Right lobe of liver (tissue), 6 donors: ENCODE results near the gene C1orf232. TPM values are rescaled to one million over a fixed set of nuclear protein-coding genes. Genes with fewer than 3 reads are reported as not detected.

Experiments
- ATAC-seq, 4 donors: fragments of 200-7000 bp; cut with Tn5 transposase; one replicate each; pipeline ENCODE4 v1.9.1; 2020; ENCODE audit warnings: mild to moderate bottlenecking in 4 of 4, moderate library complexity in 4 of 4
- DNase-seq, 3 donors: peaks; one replicate each; pipeline ENCODE4 v3.0.0-alpha.2; 2020
- H3K27ac ChIP-seq, 3 donors: fragments of 200-600 bp; one replicate each; pipeline ENCODE4 v1.8.0; 2022
- H3K27me3 ChIP-seq, 2 donors: fragments of 200-600 bp; one replicate each; pipeline ENCODE4 v1.8.0; 2022
- H3K36me3 ChIP-seq, 4 donors: fragments of 200-600 bp; sonication (generic) in 1 of 4; one replicate each; pipeline versions ENCODE4 v1.5.1 to v1.8.0; 2017 to 2022; ENCODE audit warnings: control low read depth in 1 of 4
- H3K4me1 ChIP-seq, 4 donors: fragments of 200-600 bp; sonication (generic) in 1 of 4; one replicate each; pipeline versions ENCODE4 v1.5.1 to v1.8.0; 2017 to 2022; ENCODE audit warnings: control low read depth in 1 of 4
- H3K4me3 ChIP-seq, 3 donors: fragments of 200-600 bp; one replicate each; pipeline ENCODE4 v1.8.0; 2022
- H3K9me3 ChIP-seq, 4 donors: fragments of 200-600 bp; sonication (generic) in 1 of 4; one replicate each; pipeline versions ENCODE4 v1.5.1 to v1.8.0; 2017 to 2022; ENCODE audit warnings: control low read depth in 1 of 4
- CTCF ChIP-seq, 4 donors: fragments of 200-600 bp in 3 of 4; fragments of 450-650 bp in 1 of 4; IDR thresholded peaks; one replicate each; pipeline versions ENCODE4 v1.5.1 to v1.8.0; 2016 to 2022; ENCODE audit warnings: antibody characterized with exemption in 4 of 4, mild to moderate bottlenecking in 2 of 4
- POLR2A ChIP-seq: fragments of 450-650 bp; IDR thresholded peaks from one replicate; pipeline ENCODE4 v1.6.1; 2017; ENCODE audit warnings: antibody characterized with exemption, mild to moderate bottlenecking
- WGBS: methylation state at CpG from one replicate; pipeline ENCODE4 v1.1.6; 2018; ENCODE audit warnings: low coverage, low lambda C conversion rate; ENCODE audit not compliant: insufficient coverage; ENCODE audit errors: missing lambda C conversion rate; 5-methylcytosine and 5-hydroxymethylcytosine counted together
- intact Hi-C, 2 donors: fragments of 100-400 bp; cut with DNase I; formaldehyde crosslinking; loops; one replicate each; pipeline versions ENCODE4 v1.11.2 to v1.14.1; 2022
- total RNA-seq, 6 experiments: library from RNA; depleted of rRNA in 2 of 6; stranded (reverse); fragments of >200 nt in 2 of 6; fragmentation: NEBNext Ultra II Directional in 3 of 6; extraction: Animal tissue kit (Norgen Biotek cat#: 25700) in 3 of 6; gene quantifications; one replicate each; pipeline versions ENCODE4 v1.1.0 to v1.2.4, GENCODE V29; 2016 to 2023
- donor health status: DM: no; HTN: yes; CAD: no.
- donor health status: DM: no; HTN: no; CAD: no.
- donor health status: DM: no; HTN: no; CAD: no.
- donor health status: DM: no; HTN: yes; CAD: no.
- donor health status: DM: no; HTN: yes; CAD: no.

C1orf232 gene
- total RNA-seq, 6 experiments from 2014 or later, result not detected

GRCh38 chr1:26182383-26182696 is 13.6 kb upstream of the C1orf232 start:
- TF ChIP-seq POLR2A (no peak), CTCF (IDR thresholded peaks at IDR 0.05) (no peak)
- no peak for ATAC-seq
- DNase-seq, result no peak
- Histone ChIP-seq H3K4me3 (no peak overlapping the region), H3K27me3 (no peaks in the 10 kb centered on the region), H3K36me3 (no peaks in the 10 kb centered on the region), H3K9me3 (no peaks in the 10 kb centered on the region), H3K27ac (no peak overlapping the region), H3K4me1 (no peaks in the 10 kb centered on the region)
- no CpG with 5 or more reads among the region's 7 CpGs for WGBS
- intact Hi-C loops, result no loop called here

DNA sequence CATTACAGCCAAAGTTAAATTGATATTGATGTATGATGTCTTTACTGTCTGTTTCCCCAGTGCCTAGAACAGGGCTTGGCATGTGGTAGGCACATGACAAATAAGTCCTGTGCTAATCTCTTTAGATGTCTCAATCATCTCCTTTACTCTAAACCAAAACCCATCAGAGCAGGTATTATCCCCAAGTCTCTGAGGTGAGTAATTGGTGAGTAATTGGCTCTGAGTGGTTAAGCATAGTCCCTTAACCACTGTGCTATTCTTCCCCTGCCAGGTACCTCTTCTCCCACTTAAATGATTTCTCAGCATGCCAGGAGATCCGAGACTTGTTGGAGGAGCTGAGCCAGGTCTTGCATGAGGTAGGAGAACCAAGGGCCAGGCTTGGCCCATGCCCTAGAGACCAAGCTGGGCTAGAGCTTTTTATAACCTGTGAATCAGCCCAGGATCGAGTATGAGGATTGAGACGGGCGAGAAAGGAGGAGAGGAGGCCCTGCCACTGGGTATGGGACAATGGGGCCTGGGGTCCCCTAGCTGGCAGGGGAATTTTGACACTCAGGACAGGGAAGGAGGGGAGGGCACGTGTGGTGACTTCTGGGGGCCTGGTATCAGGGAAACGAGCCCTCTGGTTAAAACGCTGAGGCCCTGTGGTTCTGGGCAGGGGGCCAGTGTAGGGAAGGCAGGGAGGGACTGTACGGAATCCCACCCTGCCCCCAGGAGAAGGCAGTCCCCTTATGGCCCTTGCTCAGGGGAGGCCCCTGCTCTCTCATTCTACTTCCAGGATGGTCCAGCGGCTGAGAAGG is 13.0 kb upstream of the C1orf232 start:
- Histone ChIP-seq H3K9me3 (no peaks in the 10 kb centered on the region), H3K36me3 (no peaks in the 10 kb centered on the region)
- WGBS, result 62% methylated on average over 4 of the region's 9 CpGs

DNA sequence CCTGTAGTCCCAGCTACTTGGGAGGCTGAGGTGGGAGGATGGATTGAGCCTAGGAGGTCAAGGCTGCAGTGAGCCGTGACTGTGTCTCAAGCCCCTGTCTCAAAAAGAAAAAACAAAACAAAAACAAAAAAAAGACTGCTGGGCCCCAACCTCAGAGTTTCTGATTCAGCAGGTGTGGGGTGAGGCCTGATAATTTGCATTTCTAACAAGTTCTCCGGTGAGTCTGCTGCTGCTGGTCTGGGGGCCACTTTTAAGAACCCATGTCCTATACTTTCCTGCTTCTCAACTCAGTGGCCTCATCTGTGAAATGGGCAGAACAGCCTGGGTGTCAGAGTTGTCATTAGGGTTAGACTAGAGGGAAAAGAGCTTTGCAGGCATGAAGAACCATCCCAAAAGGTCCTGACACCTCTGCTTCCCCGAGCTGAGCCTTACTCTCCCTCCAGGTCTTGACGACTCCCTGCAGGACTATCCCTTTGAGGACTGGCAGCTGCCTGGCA is 11.3 kb upstream of the C1orf232 start:
- ATAC-seq, result no peak
- WGBS, result 75% methylated on average over 2 of the region's 4 CpGs

More for the DNA sequence above, 13.0 kb upstream of the C1orf232 start:
- Histone ChIP-seq H3K4me3 (no peak overlapping the region), H3K27ac (no peak overlapping the region), H3K4me1 (no peaks in the 10 kb centered on the region), H3K27me3 (no peaks in the 10 kb centered on the region)
- DNase-seq (no peak), ATAC-seq (no peak)
- intact Hi-C loops, result no loop called here
- no peak for TF ChIP-seq CTCF (IDR thresholded peaks at IDR 0.05)
- no peak for TF ChIP-seq POLR2A

GRCh38 chr1:26177182-26177684 is 8.5 kb upstream of the C1orf232 start, which contains the start of gene CNKSR1:
Gene CNKSR1, plus strand, starts transcription at chr1:26177491. Its CDS starts 57 bp downstream, at chr1:26177548.
- no peak within 1 kb of the TSS for H3K27ac ChIP-seq
- ATAC-seq (peak; percentile 36 to 82 (median 58)), DNase-seq (no peak)
- intact Hi-C loops, result no loop called here
- no peaks in the 10 kb centered on the region for H3K36me3 ChIP-seq
- H3K4me3 ChIP-seq, result peak within 1 kb of the TSS in 1 of 3 donors; percentile 26
- no peak for TF ChIP-seq CTCF (IDR thresholded peaks at IDR 0.05)
- TF ChIP-seq POLR2A, result no peak
- no peaks in the 10 kb centered on the region for H3K27me3 ChIP-seq
- H3K4me1 ChIP-seq, result no peaks in the 10 kb centered on the region
- H3K9me3 ChIP-seq, result no peaks in the 10 kb centered on the region
- WGBS, result 49% methylated on average over 13 of the region's 21 CpGs

More for the DNA sequence above, 11.3 kb upstream of the C1orf232 start:
- intact Hi-C loops, result no loop called here
- Histone ChIP-seq H3K27me3 (no peaks in the 10 kb centered on the region), H3K4me1 (no peaks in the 10 kb centered on the region), H3K36me3 (no peaks in the 10 kb centered on the region), H3K4me3 (no peak overlapping the region), H3K27ac (no peak overlapping the region), H3K9me3 (no peaks in the 10 kb centered on the region)
- no peak for DNase-seq
- no peak for TF ChIP-seq CTCF (IDR thresholded peaks at IDR 0.05)
- no peak for TF ChIP-seq POLR2A
